Nephron (organoid): ENCODE measurements around the gene FLT3.
A peak's percentile ranks its signal among the peaks of the same experiment; 100 is the strongest.

Experiments used
- H3K27ac Mint-ChIP-seq, 3 experiments: 2 replicates each; pipeline ENCODE4 v1.8.0; 2020; ENCODE audit warnings: mixed read lengths in 3 of 3, mild to moderate bottlenecking in 2 of 3, moderate library complexity in 1 of 3
- H3K27me3 Mint-ChIP-seq: 2 replicates; pipeline ENCODE4 v1.8.0; 2021; ENCODE audit warnings: low read depth, mild to moderate bottlenecking, moderate library complexity, mixed read lengths
- H3K36me3 Mint-ChIP-seq: 2 replicates; pipeline ENCODE4 v1.8.0; 2020; ENCODE audit warnings: low read depth, mixed read lengths
- H3K4me1 Mint-ChIP-seq: 2 replicates; pipeline ENCODE4 v1.8.0; 2020; ENCODE audit warnings: mixed read lengths
- H3K4me3 Mint-ChIP-seq, 3 experiments: 2 replicates each; pipeline ENCODE4 v1.8.0; 2020; ENCODE audit warnings: mild to moderate bottlenecking in 3 of 3, mixed read lengths in 3 of 3, moderate library complexity in 2 of 3
- H3K9me3 Mint-ChIP-seq: 2 replicates; pipeline ENCODE4 v1.8.0; 2020; ENCODE audit warnings: mixed read lengths
- CTCF ChIP-seq, 3 experiments: fragments of 200-600 bp; sonication (generic); IDR thresholded peaks; one replicate each; pipeline ENCODE4 v1.5.0; 2021; ENCODE audit warnings: antibody characterized with exemption in 3 of 3; ENCODE audit not compliant: unreplicated experiment in 3 of 3

Gene FLT3

GRCh38 chr13:28047757-28048388 is 52.5 kb downstream of the FLT3 start:
- Mint-ChIP-seq H3K36me3 (no peaks in the 10 kb centered on the region), H3K27me3 (peaks cover 6% of the 10 kb centered on the region), H3K4me3 (no peak overlapping the region), H3K27ac (no peak overlapping the region), H3K4me1 (peaks cover 13% of the 10 kb centered on the region), H3K9me3 (no peaks in the 10 kb centered on the region)
- TF ChIP-seq CTCF (IDR thresholded peaks at IDR 0.05; ENCODE audit: unreplicated experiment in 3 of 3), result no peak

DNA sequence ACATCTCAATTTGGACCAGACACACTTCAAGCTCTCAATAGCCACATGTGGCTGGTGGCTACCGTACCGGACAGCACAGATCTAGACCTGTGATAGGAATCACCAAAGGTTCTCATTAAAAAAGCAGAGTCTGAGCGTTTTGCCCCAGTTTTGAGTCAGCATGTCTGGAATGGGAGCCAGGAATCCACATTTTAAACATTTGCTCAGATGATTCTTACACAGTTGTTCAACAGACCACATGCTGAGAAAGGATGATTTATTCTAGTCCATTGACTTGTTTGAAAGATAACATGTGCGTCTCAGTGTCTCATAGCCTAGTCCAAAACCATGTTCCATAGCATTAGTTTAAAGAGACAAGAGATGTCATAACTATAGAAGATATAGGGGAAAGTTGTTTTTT is 53.4 kb downstream of the FLT3 start:
- H3K36me3 Mint-ChIP-seq, result no peaks in the 10 kb centered on the region
- TF ChIP-seq CTCF (IDR thresholded peaks at IDR 0.05; ENCODE audit: unreplicated experiment in 3 of 3), result no peak
- H3K27me3 Mint-ChIP-seq, result peaks cover 7% of the 10 kb centered on the region

DNA sequence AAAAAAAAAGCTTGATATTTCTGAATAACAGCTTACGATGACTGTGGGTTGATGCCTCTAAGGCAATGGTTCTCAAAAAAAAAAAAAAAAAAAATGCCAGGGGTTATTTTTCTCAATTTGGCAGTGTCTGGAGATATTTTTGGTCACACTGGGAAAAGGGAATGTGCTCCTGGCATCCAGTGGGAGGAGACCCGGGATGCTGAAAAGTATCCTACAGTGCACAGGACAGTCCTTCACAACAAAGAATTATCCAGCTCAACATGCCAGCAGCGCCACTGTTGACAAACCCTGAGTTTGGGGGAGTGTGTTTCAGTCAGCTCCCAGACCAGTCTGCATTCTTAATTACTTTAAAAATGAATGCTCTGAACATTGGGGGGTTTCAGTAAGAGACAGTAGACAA is 54.5 kb downstream of the FLT3 start:
- Mint-ChIP-seq H3K36me3 (no peaks in the 10 kb centered on the region), H3K27me3 (peaks cover 7% of the 10 kb centered on the region), H3K27ac (no peak overlapping the region), H3K9me3 (no peaks in the 10 kb centered on the region), H3K4me1 (peaks cover 13% of the 10 kb centered on the region), H3K4me3 (no peak overlapping the region)
- TF ChIP-seq CTCF (IDR thresholded peaks at IDR 0.05; ENCODE audit: unreplicated experiment in 3 of 3), result no peak

More for the DNA sequence above, 53.4 kb downstream of the FLT3 start:
- H3K4me1 Mint-ChIP-seq, result peaks cover 13% of the 10 kb centered on the region
- H3K27ac Mint-ChIP-seq, result peak overlapping the region in 1 of 3 experiments; percentile 38
- H3K9me3 Mint-ChIP-seq, result no peaks in the 10 kb centered on the region
- no peak overlapping the region for H3K4me3 Mint-ChIP-seq

DNA sequence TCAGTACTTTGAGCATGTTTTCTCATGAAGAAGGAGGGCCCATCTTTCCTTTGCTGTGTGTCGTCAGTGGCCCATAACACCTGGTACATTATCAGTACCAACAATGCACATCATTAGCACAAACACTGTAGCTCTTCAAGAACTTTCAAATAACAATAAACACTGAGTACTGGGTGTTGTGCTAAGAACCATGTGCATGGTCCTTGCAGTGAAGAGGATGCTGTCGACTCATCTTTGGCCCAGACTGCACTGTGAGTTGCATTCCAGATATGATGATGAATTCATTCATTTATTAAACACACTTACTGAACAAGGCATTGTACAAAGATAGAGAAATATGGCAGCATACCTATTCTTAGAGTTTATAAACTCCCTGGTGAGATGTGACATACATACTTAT is 55.8 kb downstream of the FLT3 start:
- Mint-ChIP-seq H3K4me1 (peaks cover 9% of the 10 kb centered on the region), H3K27ac (no peak overlapping the region), H3K36me3 (no peaks in the 10 kb centered on the region), H3K4me3 (no peak overlapping the region), H3K9me3 (no peaks in the 10 kb centered on the region), H3K27me3 (peaks cover 8% of the 10 kb centered on the region)
- no peak for TF ChIP-seq CTCF (IDR thresholded peaks at IDR 0.05; ENCODE audit: unreplicated experiment in 3 of 3)

GRCh38 chr13:28043224-28043623 is 57.2 kb downstream of the FLT3 start:
- Mint-ChIP-seq H3K27ac (no peak overlapping the region), H3K36me3 (no peaks in the 10 kb centered on the region)

More at GRCh38 chr13:28043224-28043623, 57.2 kb downstream of the FLT3 start:
- no peak overlapping the region for H3K4me3 Mint-ChIP-seq
- no peak for TF ChIP-seq CTCF (IDR thresholded peaks at IDR 0.05; ENCODE audit: unreplicated experiment in 3 of 3)
- H3K27me3 Mint-ChIP-seq, result peaks cover 8% of the 10 kb centered on the region
- peaks cover 9% of the 10 kb centered on the region for H3K4me1 Mint-ChIP-seq
- no peaks in the 10 kb centered on the region for H3K9me3 Mint-ChIP-seq
